Measurements from ENCODE around the gene CBFB. TPM values are rescaled to one million over a fixed set of nuclear protein-coding genes. Genes with fewer than 3 reads are reported as not detected.

Gene CBFB
- total RNA-seq, 2 experiments from 2014 or later, result 58.8 to 59.6 TPM

GRCh38 chr16:67108489-67108888 is 79.5 kb downstream of the CBFB start:
- DNase-seq (no peak), ATAC-seq (ENCODE audit: poor library complexity) (no peak)
- H3K9me3 Mint-ChIP-seq, result no peaks in the 10 kb centered on the region
- no peaks in the 10 kb centered on the region for H3K27me3 ChIP-seq (ENCODE audit: control insufficient read depth in 1 of 2, insufficient read depth in 2 of 2, low read length in 2 of 2)
- H3K36me3 Mint-ChIP-seq (ENCODE audit: low read depth), result peaks cover 22% of the 10 kb centered on the region
- H3K27ac ChIP-seq (ENCODE audit: low read depth in 1 of 2, low read length in 2 of 2), result no peak overlapping the region
- H3K4me3 Mint-ChIP-seq, result peak overlapping the region; percentile 20
- intact Hi-C loops (cut with DNase I, micrococcal nuclease), result loop anchor here (2.0 to 5.0 kb wide), 5 partner anchors 46 to 139 kb away; partner anchors contain the start of genes FBXL8 (in 1 of the 2), FHOD1 (in 1 of the 2), MATCAP1 (in 1 of the 2) and SLC9A5 (in 1 of the 2)
- H3K27me3 Mint-ChIP-seq, result no peaks in the 10 kb centered on the region
- no peak overlapping the region for H3K27ac Mint-ChIP-seq
- TF ChIP-seq CTCF (IDR thresholded peaks at IDR 0.05), result no peak
- no peak overlapping the region for H3K4me3 ChIP-seq (ENCODE audit: low read length)
- ChIA-PET CTCF (interaction anchor here (1.0 kb wide), 1 partner anchor 47 kb away, joined by 3 read pairs; no protein-coding TSS in a partner anchor), POLR2A (no interaction called here)
- peaks cover 24% of the 10 kb centered on the region for H3K4me1 ChIP-seq (ENCODE audit: insufficient read depth, low read length)
- H3K9me3 ChIP-seq (ENCODE audit: control insufficient read depth in 1 of 2, insufficient read depth in 1 of 2, low read length in 2 of 2), result no peaks in the 10 kb centered on the region
- peaks cover 23% of the 10 kb centered on the region for H3K4me1 Mint-ChIP-seq (ENCODE audit: low read depth)
- no peaks in the 10 kb centered on the region for H3K36me3 ChIP-seq (ENCODE audit: insufficient read depth, low read length)

- H3K27me3 Mint-ChIP-seq, result no peaks in the 10 kb centered on the region
- Histone ChIP-seq H3K4me1 (ENCODE audit: insufficient read depth, low read length) (peaks cover 24% of the 10 kb centered on the region), H3K9me3 (ENCODE audit: control insufficient read depth in 1 of 2, insufficient read depth in 1 of 2, low read length in 2 of 2) (no peaks in the 10 kb centered on the region), H3K27ac (ENCODE audit: low read depth in 1 of 2, low read length in 2 of 2) (no peak overlapping the region), H3K36me3 (ENCODE audit: insufficient read depth, low read length) (no peaks in the 10 kb centered on the region), H3K27me3 (ENCODE audit: control insufficient read depth in 1 of 2, insufficient read depth in 2 of 2, low read length in 2 of 2) (no peaks in the 10 kb centered on the region), H3K4me3 (ENCODE audit: low read length) (peak overlapping the region; percentile 88)
- no peak for ATAC-seq (ENCODE audit: poor library complexity)
- H3K4me3 Mint-ChIP-seq, result peak overlapping the region; percentile 96
- TF ChIP-seq CTCF (IDR thresholded peaks at IDR 0.05), result no peak
- intact Hi-C loops (cut with DNase I, micrococcal nuclease), result loop anchor here (2.0 to 5.0 kb wide), 5 partner anchors 46 to 138 kb away; partner anchors contain the start of genes FBXL8 (in 1 of the 2), FHOD1 (in 1 of the 2), MATCAP1 (in 1 of the 2) and SLC9A5 (in 1 of the 2)
- H3K36me3 Mint-ChIP-seq (ENCODE audit: low read depth), result peaks cover 22% of the 10 kb centered on the region
- H3K9me3 Mint-ChIP-seq, result no peaks in the 10 kb centered on the region
- peak overlapping the region; percentile 84 for H3K27ac Mint-ChIP-seq
- peak in 2 of 14 experiments; percentile 2 to 4 for DNase-seq
- H3K4me1 Mint-ChIP-seq (ENCODE audit: low read depth), result peaks cover 23% of the 10 kb centered on the region
- CTCF ChIA-PET, result interaction anchor here (1.0 to 2.3 kb wide), 3 partner anchors 46 to 91 kb away, joined by 3 to 8 read pairs (median 8); no protein-coding TSS in a partner anchor
- POLR2A ChIA-PET, result interaction anchor here (1.4 kb wide), 1 partner anchor 118 kb away, joined by 4 read pairs; the partner anchor contains the start of gene TMEM208
Measured at GRCh38 chr16:67108931-67109406, 80.0 kb downstream of the CBFB start.

- Mint-ChIP-seq H3K4me3 (peak within 1 kb of the TSS; percentile 96), H3K9me3 (no peaks in the 10 kb centered on the region), H3K27me3 (no peaks in the 10 kb centered on the region), H3K4me1 (ENCODE audit: low read depth) (peaks cover 26% of the 10 kb centered on the region), H3K27ac (peak within 1 kb of the TSS; percentile 84), H3K36me3 (ENCODE audit: low read depth) (peaks cover 22% of the 10 kb centered on the region)
- H3K36me3 ChIP-seq (ENCODE audit: insufficient read depth, low read length), result no peaks in the 10 kb centered on the region
- ChIA-PET POLR2A (interaction anchor here (1.0 to 1.5 kb wide), 3 partner anchors 51 to 117 kb away, joined by 3 to 6 read pairs (median 4); partner anchors contain the start of genes FBXL8, TMEM208 and TRADD), CTCF (interaction anchor here (1.1 to 2.3 kb wide), 3 partner anchors 46 to 92 kb away, joined by 4 to 8 read pairs (median 8); no protein-coding TSS in a partner anchor)
- peak within 1 kb of the TSS; percentile 26 to 29 for H3K27ac ChIP-seq (ENCODE audit: low read depth in 1 of 2, low read length in 2 of 2)
- H3K4me3 ChIP-seq (ENCODE audit: low read length), result peak within 1 kb of the TSS; percentile 88
- no peaks in the 10 kb centered on the region for H3K27me3 ChIP-seq (ENCODE audit: control insufficient read depth in 1 of 2, insufficient read depth in 2 of 2, low read length in 2 of 2)
- intact Hi-C loops (cut with DNase I, micrococcal nuclease), result loop anchor here (2.0 to 5.0 kb wide), 5 partner anchors 45 to 138 kb away; partner anchors contain the start of genes FBXL8 (in 1 of the 2), FHOD1 (in 1 of the 2), MATCAP1 (in 1 of the 2) and SLC9A5 (in 1 of the 2)
- ATAC-seq (ENCODE audit: poor library complexity), result peak; percentile 88
- DNase-seq, result peak; percentile 92 to 98 (median 96)
- H3K4me1 ChIP-seq (ENCODE audit: insufficient read depth, low read length), result peaks cover 24% of the 10 kb centered on the region
- TF ChIP-seq CTCF (IDR thresholded peaks at IDR 0.05), result no peak
- no peaks in the 10 kb centered on the region for H3K9me3 ChIP-seq (ENCODE audit: control insufficient read depth in 1 of 2, insufficient read depth in 1 of 2, low read length in 2 of 2)
Measured at GRCh38 chr16:67109407-67110135, 80.6 kb downstream of the CBFB start, which contains the start of gene PHAF1. Gene PHAF1 (plus strand): TSS chr16:67109941. CDS start chr16:67110176, 235 bp downstream.

All from CD4-positive, alpha-beta T cell (primary cell).